Liver (tissue), 9 donors: ENCODE measurements around the gene CREB3L2. TPM values are rescaled to one million over a fixed set of nuclear protein-coding genes. Genes with fewer than 3 reads are reported as not detected.

Experiments
- DNase-seq: peaks from one replicate; pipeline ENCODE4 v3.0.0-alpha.2; 2017; ENCODE audit warnings: low spot score
- H3K27ac ChIP-seq, 2 donors: one replicate each; pipeline ENCODE4 v1.7.0; 2013; ENCODE audit warnings: inconsistent platforms in 2 of 2, low read length in 2 of 2, control low read depth in 1 of 2, low read depth in 1 of 2, mild to moderate bottlenecking in 1 of 2
- H3K27me3 ChIP-seq, 4 donors: one replicate each; pipeline versions ENCODE4 v1.6.1 to v1.7.0; 2013; ENCODE audit warnings: low read length in 3 of 4, inconsistent platforms in 1 of 4, mild to moderate bottlenecking in 1 of 4, moderate library complexity in 1 of 4; ENCODE audit not compliant: control insufficient read depth in 4 of 4, insufficient read depth in 4 of 4
- H3K36me3 ChIP-seq, 4 donors: one replicate each; pipeline versions ENCODE4 v1.6.1 to v1.7.0; 2013; ENCODE audit warnings: low read length in 3 of 4, mild to moderate bottlenecking in 3 of 4, low read depth in 1 of 4, moderate library complexity in 1 of 4; ENCODE audit not compliant: control insufficient read depth in 4 of 4, insufficient read depth in 3 of 4
- H3K4me1 ChIP-seq, 4 donors: one replicate each; pipeline versions ENCODE4 v1.6.1 to v1.7.0; 2013; ENCODE audit warnings: low read length in 3 of 4, mild to moderate bottlenecking in 3 of 4, moderate library complexity in 1 of 4; ENCODE audit not compliant: control insufficient read depth in 4 of 4, insufficient read depth in 4 of 4
- H3K4me3 ChIP-seq, 3 donors: one replicate each; pipeline versions ENCODE4 v1.6.1 to v1.7.0; 2013; ENCODE audit warnings: low read length in 3 of 3, control low read depth in 1 of 3, low read depth in 1 of 3, mild to moderate bottlenecking in 1 of 3
- H3K9ac ChIP-seq, 2 donors: one replicate each; pipeline ENCODE4 v1.7.0; 2013; ENCODE audit warnings: low read length in 2 of 2, mild to moderate bottlenecking in 2 of 2, moderate library complexity in 2 of 2, control low read depth in 1 of 2, low read depth in 1 of 2
- H3K9me3 ChIP-seq, 4 donors: one replicate each; pipeline versions ENCODE4 v1.6.1 to v1.7.0; 2013; ENCODE audit warnings: low read length in 3 of 4; ENCODE audit not compliant: control insufficient read depth in 4 of 4
- EGR1 ChIP-seq, 2 donors: IDR thresholded peaks; 2 replicates each; pipeline ENCODE4 v1.6.1; 2016 to 2018; ENCODE audit warnings: antibody characterized with exemption in 2 of 2, low read depth in 2 of 2
- FOXA1 ChIP-seq: IDR thresholded peaks from 2 replicates; pipeline ENCODE4 v1.6.1; 2016; ENCODE audit warnings: antibody characterized with exemption
- FOXA2 ChIP-seq: IDR thresholded peaks from 2 replicates; pipeline ENCODE4 v1.6.1; 2016; ENCODE audit warnings: antibody characterized with exemption
- GABPA ChIP-seq, 2 donors: IDR thresholded peaks in 1 of 2; conservative IDR thresholded peaks in 1 of 2; 2 replicates each; pipeline ENCODE4 v1.6.1; 2016; ENCODE audit warnings: antibody characterized with exemption in 2 of 2, mild to moderate bottlenecking in 1 of 2, moderate library complexity in 1 of 2
- HNF4A ChIP-seq, 2 donors: conservative IDR thresholded peaks; 2 replicates each; pipeline ENCODE4 v1.6.1; 2016; ENCODE audit warnings: antibody characterized with exemption in 2 of 2, mild to moderate bottlenecking in 2 of 2
- HNF4G ChIP-seq: IDR thresholded peaks from 2 replicates; pipeline ENCODE4 v1.6.1; 2016; ENCODE audit warnings: antibody characterized with exemption
- JUND ChIP-seq, 2 donors: IDR thresholded peaks; 2 replicates each; pipeline ENCODE4 v1.6.1; 2016; ENCODE audit warnings: antibody characterized with exemption in 2 of 2
- RXRA ChIP-seq, 2 donors: IDR thresholded peaks; 2 replicates each; pipeline ENCODE4 v1.6.1; 2017 to 2018; ENCODE audit warnings: antibody characterized with exemption in 2 of 2, mild to moderate bottlenecking in 1 of 2
- SP1 ChIP-seq: IDR thresholded peaks from 2 replicates; pipeline ENCODE4 v1.6.1; 2018; ENCODE audit warnings: antibody characterized with exemption, mild to moderate bottlenecking
- TAF1 ChIP-seq: conservative IDR thresholded peaks from 2 replicates; pipeline ENCODE4 v1.6.1; 2016; ENCODE audit warnings: antibody characterized with exemption, mild to moderate bottlenecking
- YY1 ChIP-seq: IDR thresholded peaks from 2 replicates; pipeline ENCODE4 v1.6.1; 2016; ENCODE audit warnings: antibody characterized with exemption, mild to moderate bottlenecking
- WGBS: extraction: QIAGEN DNeasy Blood & Tissue Kit; methylation state at CpG from one replicate; pipeline ENCODE4 v1.1.7; 2013; 5-methylcytosine and 5-hydroxymethylcytosine counted together
- polyA plus RNA-seq, 2 donors: library from polyadenylated mRNA; stranded (reverse) in 1 of 2; unstranded in 1 of 2; fragments of 200-250 nt in 1 of 2; fragments of >200 nt in 1 of 2; fragmentation: Nextera tagmentation in 1 of 2; extraction: Ambion mirVana in 1 of 2; gene quantifications; one replicate each; pipeline versions ENCODE4 v1.2.1 to v1.2.3, GENCODE V29; 2013 to 2015
- total RNA-seq, 2 donors: library from RNA; depleted of rRNA; stranded (reverse); fragments of >200 nt; gene quantifications; one replicate each; pipeline ENCODE4 v1.2.3, GENCODE V29; 2014
- TF ChIP-seq, protein P1 (sequence below): IDR thresholded peaks from 2 replicates; pipeline ENCODE4 v1.6.1; 2016; ENCODE audit warnings: antibody characterized with exemption
- TF ChIP-seq, protein P2 (sequence below): IDR thresholded peaks from 2 replicates; pipeline ENCODE4 v1.6.1; 2016; ENCODE audit warnings: antibody characterized with exemption
- TF ChIP-seq, protein P3 (sequence below): IDR thresholded peaks from 2 replicates; pipeline ENCODE4 v1.6.1; 2016; ENCODE audit warnings: antibody characterized with exemption
- TF ChIP-seq, protein P4 (sequence below): fragments of 150-350 bp; IDR thresholded peaks from 2 replicates; pipeline ENCODE4 v1.5.1; 2017; ENCODE audit warnings: improper control_type of control experiment, low read depth, low read length; ENCODE audit not compliant: missing input control
- TF ChIP-seq, protein P5 (sequence below): IDR thresholded peaks from 2 replicates; pipeline ENCODE4 v1.6.1; 2016; ENCODE audit warnings: antibody characterized with exemption, mild to moderate bottlenecking
- donor health status: healthy.
- donor health status: healthy.
- donor health status: healthy.
- donor health status: healthy.
- donor health status: healthy.

Gene CREB3L2
- total and polyA plus RNA-seq, 4 donors: 6.7 to 16.6 (median 9.9) TPM

DNA sequence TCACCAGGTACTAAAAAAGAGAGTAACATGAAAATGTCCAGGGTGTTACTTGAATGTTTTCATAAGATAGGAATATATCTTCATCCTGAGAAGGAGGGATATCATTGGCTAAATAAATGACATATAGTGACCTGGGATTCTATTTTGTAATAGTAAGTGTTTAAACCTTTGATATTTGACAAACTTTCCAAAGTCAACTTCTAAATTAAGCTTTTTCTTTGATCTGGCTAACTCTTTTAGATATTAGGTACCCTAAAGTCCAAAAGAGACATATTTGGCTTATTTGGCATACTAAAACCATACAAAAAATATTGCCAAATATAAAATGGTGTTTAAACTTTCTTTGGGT is 22.4 kb upstream of the CREB3L2 start:
- Histone ChIP-seq H3K4me3 (no peak overlapping the region), H3K9me3 (no peaks in the 10 kb centered on the region), H3K9ac (no peak overlapping the region), H3K4me1 (peaks cover 0 to 20% (median 6%) of the 10 kb centered on the region in 4 donors), H3K36me3 (peaks cover 0 to 1% (median 0%) of the 10 kb centered on the region in 4 donors), H3K27me3 (no peaks in the 10 kb centered on the region), H3K27ac (peak overlapping the region; percentile 5 to 48)
- TF ChIP-seq, protein P1, sequence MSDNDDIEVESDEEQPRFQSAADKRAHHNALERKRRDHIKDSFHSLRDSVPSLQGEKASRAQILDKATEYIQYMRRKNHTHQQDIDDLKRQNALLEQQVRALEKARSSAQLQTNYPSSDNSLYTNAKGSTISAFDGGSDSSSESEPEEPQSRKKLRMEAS: peak; percentile 14
- TF ChIP-seq HNF4A (conservative IDR thresholded peaks at IDR 0.05) (peak; percentile 47 to 56), JUND (IDR thresholded peaks at IDR 0.05) (no peak), TAF1 (no peak), RXRA (IDR thresholded peaks at IDR 0.05) (peak; percentile 41 to 59), HNF4G (no peak), FOXA1 (no peak), GABPA (IDR thresholded peaks at IDR 0.05 in 1 of 2, conservative IDR thresholded peaks at IDR 0.05 in 1 of 2) (no peak), SP1 (peak; percentile 11), YY1 (no peak)
- TF ChIP-seq, protein P2, sequence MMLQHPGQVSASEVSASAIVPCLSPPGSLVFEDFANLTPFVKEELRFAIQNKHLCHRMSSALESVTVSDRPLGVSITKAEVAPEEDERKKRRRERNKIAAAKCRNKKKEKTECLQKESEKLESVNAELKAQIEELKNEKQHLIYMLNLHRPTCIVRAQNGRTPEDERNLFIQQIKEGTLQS: no peak
- TF ChIP-seq, protein P3, sequence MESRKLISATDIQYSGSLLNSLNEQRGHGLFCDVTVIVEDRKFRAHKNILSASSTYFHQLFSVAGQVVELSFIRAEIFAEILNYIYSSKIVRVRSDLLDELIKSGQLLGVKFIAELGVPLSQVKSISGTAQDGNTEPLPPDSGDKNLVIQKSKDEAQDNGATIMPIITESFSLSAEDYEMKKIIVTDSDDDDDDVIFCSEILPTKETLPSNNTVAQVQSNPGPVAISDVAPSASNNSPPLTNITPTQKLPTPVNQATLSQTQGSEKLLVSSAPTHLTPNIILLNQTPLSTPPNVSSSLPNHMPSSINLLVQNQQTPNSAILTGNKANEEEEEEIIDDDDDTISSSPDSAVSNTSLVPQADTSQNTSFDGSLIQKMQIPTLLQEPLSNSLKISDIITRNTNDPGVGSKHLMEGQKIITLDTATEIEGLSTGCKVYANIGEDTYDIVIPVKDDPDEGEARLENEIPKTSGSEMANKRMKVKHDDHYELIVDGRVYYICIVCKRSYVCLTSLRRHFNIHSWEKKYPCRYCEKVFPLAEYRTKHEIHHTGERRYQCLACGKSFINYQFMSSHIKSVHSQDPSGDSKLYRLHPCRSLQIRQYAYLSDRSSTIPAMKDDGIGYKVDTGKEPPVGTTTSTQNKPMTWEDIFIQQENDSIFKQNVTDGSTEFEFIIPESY: no peak
- TF ChIP-seq, protein P4, sequence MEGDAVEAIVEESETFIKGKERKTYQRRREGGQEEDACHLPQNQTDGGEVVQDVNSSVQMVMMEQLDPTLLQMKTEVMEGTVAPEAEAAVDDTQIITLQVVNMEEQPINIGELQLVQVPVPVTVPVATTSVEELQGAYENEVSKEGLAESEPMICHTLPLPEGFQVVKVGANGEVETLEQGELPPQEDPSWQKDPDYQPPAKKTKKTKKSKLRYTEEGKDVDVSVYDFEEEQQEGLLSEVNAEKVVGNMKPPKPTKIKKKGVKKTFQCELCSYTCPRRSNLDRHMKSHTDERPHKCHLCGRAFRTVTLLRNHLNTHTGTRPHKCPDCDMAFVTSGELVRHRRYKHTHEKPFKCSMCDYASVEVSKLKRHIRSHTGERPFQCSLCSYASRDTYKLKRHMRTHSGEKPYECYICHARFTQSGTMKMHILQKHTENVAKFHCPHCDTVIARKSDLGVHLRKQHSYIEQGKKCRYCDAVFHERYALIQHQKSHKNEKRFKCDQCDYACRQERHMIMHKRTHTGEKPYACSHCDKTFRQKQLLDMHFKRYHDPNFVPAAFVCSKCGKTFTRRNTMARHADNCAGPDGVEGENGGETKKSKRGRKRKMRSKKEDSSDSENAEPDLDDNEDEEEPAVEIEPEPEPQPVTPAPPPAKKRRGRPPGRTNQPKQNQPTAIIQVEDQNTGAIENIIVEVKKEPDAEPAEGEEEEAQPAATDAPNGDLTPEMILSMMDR: no peak
- TF ChIP-seq, protein P5, sequence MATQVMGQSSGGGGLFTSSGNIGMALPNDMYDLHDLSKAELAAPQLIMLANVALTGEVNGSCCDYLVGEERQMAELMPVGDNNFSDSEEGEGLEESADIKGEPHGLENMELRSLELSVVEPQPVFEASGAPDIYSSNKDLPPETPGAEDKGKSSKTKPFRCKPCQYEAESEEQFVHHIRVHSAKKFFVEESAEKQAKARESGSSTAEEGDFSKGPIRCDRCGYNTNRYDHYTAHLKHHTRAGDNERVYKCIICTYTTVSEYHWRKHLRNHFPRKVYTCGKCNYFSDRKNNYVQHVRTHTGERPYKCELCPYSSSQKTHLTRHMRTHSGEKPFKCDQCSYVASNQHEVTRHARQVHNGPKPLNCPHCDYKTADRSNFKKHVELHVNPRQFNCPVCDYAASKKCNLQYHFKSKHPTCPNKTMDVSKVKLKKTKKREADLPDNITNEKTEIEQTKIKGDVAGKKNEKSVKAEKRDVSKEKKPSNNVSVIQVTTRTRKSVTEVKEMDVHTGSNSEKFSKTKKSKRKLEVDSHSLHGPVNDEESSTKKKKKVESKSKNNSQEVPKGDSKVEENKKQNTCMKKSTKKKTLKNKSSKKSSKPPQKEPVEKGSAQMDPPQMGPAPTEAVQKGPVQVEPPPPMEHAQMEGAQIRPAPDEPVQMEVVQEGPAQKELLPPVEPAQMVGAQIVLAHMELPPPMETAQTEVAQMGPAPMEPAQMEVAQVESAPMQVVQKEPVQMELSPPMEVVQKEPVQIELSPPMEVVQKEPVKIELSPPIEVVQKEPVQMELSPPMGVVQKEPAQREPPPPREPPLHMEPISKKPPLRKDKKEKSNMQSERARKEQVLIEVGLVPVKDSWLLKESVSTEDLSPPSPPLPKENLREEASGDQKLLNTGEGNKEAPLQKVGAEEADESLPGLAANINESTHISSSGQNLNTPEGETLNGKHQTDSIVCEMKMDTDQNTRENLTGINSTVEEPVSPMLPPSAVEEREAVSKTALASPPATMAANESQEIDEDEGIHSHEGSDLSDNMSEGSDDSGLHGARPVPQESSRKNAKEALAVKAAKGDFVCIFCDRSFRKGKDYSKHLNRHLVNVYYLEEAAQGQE: peak; percentile 21
- DNase-seq: no peak

DNA sequence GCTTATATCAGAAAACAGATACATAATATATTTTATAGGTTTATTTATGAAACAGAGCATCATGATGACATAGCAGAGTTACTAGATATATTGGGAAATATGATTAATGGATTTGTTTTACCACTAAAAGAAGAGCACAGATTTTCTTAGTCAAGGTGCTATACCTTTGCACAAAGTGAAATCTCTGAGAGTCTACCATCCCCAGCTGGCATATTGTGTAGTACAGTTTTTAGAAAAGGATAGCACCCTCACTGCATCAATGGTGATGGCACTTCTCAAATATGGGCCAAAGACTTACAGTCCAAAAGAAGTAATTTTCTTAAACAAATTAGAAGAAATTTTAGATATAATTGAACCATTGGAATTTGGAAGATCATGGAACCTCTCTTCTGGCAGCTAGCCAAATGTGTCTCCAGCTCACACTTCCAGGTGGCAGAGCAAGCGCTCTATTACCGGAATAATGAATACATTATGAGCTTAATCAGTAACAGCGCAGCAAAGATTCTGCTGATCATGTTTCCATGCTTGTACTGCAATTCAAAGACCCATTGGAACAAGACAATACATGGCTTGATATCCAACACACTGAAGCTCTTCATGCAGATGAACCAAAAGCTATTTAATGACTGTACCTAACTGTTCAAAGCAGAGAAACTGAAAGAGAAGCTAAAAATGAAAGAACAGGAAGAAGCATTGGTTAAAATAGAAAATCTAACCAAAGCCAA is 21.9 kb upstream of the CREB3L2 start:
- Histone ChIP-seq H3K9ac (no peak overlapping the region), H3K27ac (peak overlapping the region; percentile 5 to 48), H3K27me3 (no peaks in the 10 kb centered on the region), H3K36me3 (peaks cover 0 to 1% (median 0%) of the 10 kb centered on the region in 4 donors), H3K9me3 (no peaks in the 10 kb centered on the region), H3K4me1 (peaks cover 0 to 20% (median 6%) of the 10 kb centered on the region in 4 donors), H3K4me3 (no peak overlapping the region)
- 55% methylated on average over 3 of the region's 3 CpGs for WGBS
- no peak for DNase-seq
- TF ChIP-seq TAF1 (no peak), RXRA (IDR thresholded peaks at IDR 0.05) (no peak), EGR1 (IDR thresholded peaks at IDR 0.05; ENCODE audit: low read depth in 2 of 2) (no peak), YY1 (peak; percentile 16), JUND (IDR thresholded peaks at IDR 0.05) (no peak), SP1 (no peak), FOXA2 (no peak)
- TF ChIP-seq, protein P5: no peak
- TF ChIP-seq, protein P3: no peak
